Cardiac ventricle fibroblast (primary cell): ENCODE data around the gene PCDH19. TPM values are rescaled to one million over a fixed set of nuclear protein-coding genes. Genes with fewer than 3 reads are reported as not detected.

ENCODE experiments used
- total RNA-seq: library from RNA; depleted of rRNA; stranded (reverse); fragments of >200 nt; gene quantifications from 2 replicates; pipeline ENCODE4 v1.2.3, GENCODE V29; 2015

Gene PCDH19
- 0.06 and 0.10 TPM in 2 replicates for total RNA-seq

GRCh38 chrX:100409610-100410590, at the start of gene PCDH19:
PCDH19 (minus strand) TSS chrX:100410273; CDS start chrX:100408597, 1,676 bp downstream.

Other genes starting within 250 kb of the PCDH19 start
- 0.10 TPM in 1 of 2 replicates, not detected in the other for gene TNMD, start 174.7 kb upstream of the PCDH19 start, total RNA-seq
- 21.9 and 24.9 TPM in 2 replicates for gene TSPAN6, start 226.5 kb upstream of the PCDH19 start, total RNA-seq
- 160 and 169 TPM in 2 replicates for gene SRPX2, start 233.9 kb upstream of the PCDH19 start, total RNA-seq